Liver (tissue), 9 donors: Measurements from ENCODE around the gene MAPK4. TPM values are rescaled to one million over a fixed set of nuclear protein-coding genes. Genes with fewer than 3 reads are reported as not detected.
"Not testable (repeated sequence)": the region's sequence is repeated elsewhere in the genome, so short reads cannot be mapped to it uniquely, and the experiment has no call there.

Experiments
- DNase-seq: peaks from one replicate; pipeline ENCODE4 v3.0.0-alpha.2; 2017; ENCODE audit warnings: low spot score
- H3K27ac ChIP-seq, 2 donors: one replicate each; pipeline ENCODE4 v1.7.0; 2013; ENCODE audit warnings: inconsistent platforms in 2 of 2, low read length in 2 of 2, control low read depth in 1 of 2, low read depth in 1 of 2, mild to moderate bottlenecking in 1 of 2
- H3K27me3 ChIP-seq, 4 donors: one replicate each; pipeline versions ENCODE4 v1.6.1 to v1.7.0; 2013; ENCODE audit warnings: low read length in 3 of 4, inconsistent platforms in 1 of 4, mild to moderate bottlenecking in 1 of 4, moderate library complexity in 1 of 4; ENCODE audit not compliant: control insufficient read depth in 4 of 4, insufficient read depth in 4 of 4
- H3K36me3 ChIP-seq, 4 donors: one replicate each; pipeline versions ENCODE4 v1.6.1 to v1.7.0; 2013; ENCODE audit warnings: low read length in 3 of 4, mild to moderate bottlenecking in 3 of 4, low read depth in 1 of 4, moderate library complexity in 1 of 4; ENCODE audit not compliant: control insufficient read depth in 4 of 4, insufficient read depth in 3 of 4
- H3K4me1 ChIP-seq, 4 donors: one replicate each; pipeline versions ENCODE4 v1.6.1 to v1.7.0; 2013; ENCODE audit warnings: low read length in 3 of 4, mild to moderate bottlenecking in 3 of 4, moderate library complexity in 1 of 4; ENCODE audit not compliant: control insufficient read depth in 4 of 4, insufficient read depth in 4 of 4
- H3K4me3 ChIP-seq, 3 donors: one replicate each; pipeline versions ENCODE4 v1.6.1 to v1.7.0; 2013; ENCODE audit warnings: low read length in 3 of 3, control low read depth in 1 of 3, low read depth in 1 of 3, mild to moderate bottlenecking in 1 of 3
- H3K9ac ChIP-seq, 2 donors: one replicate each; pipeline ENCODE4 v1.7.0; 2013; ENCODE audit warnings: low read length in 2 of 2, mild to moderate bottlenecking in 2 of 2, moderate library complexity in 2 of 2, control low read depth in 1 of 2, low read depth in 1 of 2
- H3K9me3 ChIP-seq, 4 donors: one replicate each; pipeline versions ENCODE4 v1.6.1 to v1.7.0; 2013; ENCODE audit warnings: low read length in 3 of 4; ENCODE audit not compliant: control insufficient read depth in 4 of 4
- ATF3 ChIP-seq: IDR thresholded peaks from 2 replicates; pipeline ENCODE4 v1.6.1; 2016; ENCODE audit warnings: antibody characterized with exemption
- CTCF ChIP-seq: fragments of 150-350 bp; IDR thresholded peaks from 2 replicates; pipeline ENCODE4 v1.5.1; 2017; ENCODE audit warnings: improper control_type of control experiment, low read depth, low read length; ENCODE audit not compliant: missing input control
- EGR1 ChIP-seq, 2 donors: IDR thresholded peaks; 2 replicates each; pipeline ENCODE4 v1.6.1; 2016 to 2018; ENCODE audit warnings: antibody characterized with exemption in 2 of 2, low read depth in 2 of 2
- FOXA1 ChIP-seq: IDR thresholded peaks from 2 replicates; pipeline ENCODE4 v1.6.1; 2016; ENCODE audit warnings: antibody characterized with exemption
- FOXA2 ChIP-seq: IDR thresholded peaks from 2 replicates; pipeline ENCODE4 v1.6.1; 2016; ENCODE audit warnings: antibody characterized with exemption
- GABPA ChIP-seq, 2 donors: IDR thresholded peaks in 1 of 2; conservative IDR thresholded peaks in 1 of 2; 2 replicates each; pipeline ENCODE4 v1.6.1; 2016; ENCODE audit warnings: antibody characterized with exemption in 2 of 2, mild to moderate bottlenecking in 1 of 2, moderate library complexity in 1 of 2
- HNF4G ChIP-seq: IDR thresholded peaks from 2 replicates; pipeline ENCODE4 v1.6.1; 2016; ENCODE audit warnings: antibody characterized with exemption
- JUND ChIP-seq, 2 donors: IDR thresholded peaks; 2 replicates each; pipeline ENCODE4 v1.6.1; 2016; ENCODE audit warnings: antibody characterized with exemption in 2 of 2
- NR2F2 ChIP-seq: IDR thresholded peaks from 2 replicates; pipeline ENCODE4 v1.6.1; 2016; ENCODE audit warnings: antibody characterized with exemption
- RAD21 ChIP-seq, 2 donors: IDR thresholded peaks; 2 replicates each; pipeline ENCODE4 v1.6.1; 2016; ENCODE audit warnings: antibody characterized with exemption in 2 of 2, mild to moderate bottlenecking in 2 of 2
- REST ChIP-seq: IDR thresholded peaks from 2 replicates; pipeline ENCODE4 v1.6.1; 2016; ENCODE audit warnings: antibody characterized with exemption, mild to moderate bottlenecking
- SP1 ChIP-seq: IDR thresholded peaks from 2 replicates; pipeline ENCODE4 v1.6.1; 2018; ENCODE audit warnings: antibody characterized with exemption, mild to moderate bottlenecking
- TAF1 ChIP-seq: conservative IDR thresholded peaks from 2 replicates; pipeline ENCODE4 v1.6.1; 2016; ENCODE audit warnings: antibody characterized with exemption, mild to moderate bottlenecking
- YY1 ChIP-seq: IDR thresholded peaks from 2 replicates; pipeline ENCODE4 v1.6.1; 2016; ENCODE audit warnings: antibody characterized with exemption, mild to moderate bottlenecking
- ZBTB33 ChIP-seq: IDR thresholded peaks from 2 replicates; pipeline ENCODE4 v1.6.1; 2016; ENCODE audit warnings: antibody characterized with exemption
- WGBS: extraction: QIAGEN DNeasy Blood & Tissue Kit; methylation state at CpG from one replicate; pipeline ENCODE4 v1.1.7; 2013; 5-methylcytosine and 5-hydroxymethylcytosine counted together
- polyA plus RNA-seq, 2 donors: library from polyadenylated mRNA; stranded (reverse) in 1 of 2; unstranded in 1 of 2; fragments of 200-250 nt in 1 of 2; fragments of >200 nt in 1 of 2; fragmentation: Nextera tagmentation in 1 of 2; extraction: Ambion mirVana in 1 of 2; gene quantifications; one replicate each; pipeline versions ENCODE4 v1.2.1 to v1.2.3, GENCODE V29; 2013 to 2015
- total RNA-seq, 2 donors: library from RNA; depleted of rRNA; stranded (reverse); fragments of >200 nt; gene quantifications; one replicate each; pipeline ENCODE4 v1.2.3, GENCODE V29; 2014
- donor health status: healthy.
- donor health status: healthy.
- donor health status: healthy.
- donor health status: healthy.
- donor health status: healthy.

Gene MAPK4
- total and polyA plus RNA-seq, 4 donors = under 0.01 to 4.9 (median 1.5) TPM

GRCh38 chr18:50606609-50607008 is 46.7 kb downstream of the MAPK4 start:
- peaks cover 0 to 9% (median 1%) of the 10 kb centered on the region in 4 donors for H3K4me1 ChIP-seq
- no peak overlapping the region for H3K4me3 ChIP-seq
- H3K9me3 ChIP-seq = no peaks in the 10 kb centered on the region
- no peak overlapping the region for H3K9ac ChIP-seq
- DNase-seq = no peak
- WGBS = 69% methylated on average over 5 of the region's 5 CpGs
- TF ChIP-seq JUND (IDR thresholded peaks at IDR 0.05) (no peak), CTCF (no peak), ATF3 (no peak), FOXA2 (no peak), REST (no peak), HNF4G (no peak), FOXA1 (no peak), SP1 (no peak), GABPA (IDR thresholded peaks at IDR 0.05 in 1 of 2, conservative IDR thresholded peaks at IDR 0.05 in 1 of 2) (no peak), TAF1 (no peak), YY1 (no peak), ZBTB33 (no peak), EGR1 (IDR thresholded peaks at IDR 0.05; ENCODE audit: low read depth in 2 of 2) (no peak)
- no peaks in the 10 kb centered on the region for H3K27me3 ChIP-seq
- H3K27ac ChIP-seq = no peak overlapping the region
- H3K36me3 ChIP-seq = no peaks in the 10 kb centered on the region

GRCh38 chr18:50607378-50607926 is 47.6 kb downstream of the MAPK4 start:
- Histone ChIP-seq H3K36me3 (no peaks in the 10 kb centered on the region), H3K9ac (no peak overlapping the region), H3K4me1 (peaks cover 0 to 9% (median 1%) of the 10 kb centered on the region in 4 donors), H3K27ac (no peak overlapping the region), H3K27me3 (no peaks in the 10 kb centered on the region), H3K9me3 (no peaks in the 10 kb centered on the region), H3K4me3 (no peak overlapping the region)
- WGBS = 83% methylated on average over 5 of the region's 5 CpGs
- no peak for DNase-seq
- TF ChIP-seq TAF1 = no peak
- TF ChIP-seq RAD21 (IDR thresholded peaks at IDR 0.05) = no peak
- no peak for TF ChIP-seq ATF3
- TF ChIP-seq JUND (IDR thresholded peaks at IDR 0.05) = no peak
- no peak for TF ChIP-seq EGR1 (IDR thresholded peaks at IDR 0.05; ENCODE audit: low read depth in 2 of 2)
- no peak for TF ChIP-seq NR2F2
- TF ChIP-seq REST = no peak

- not testable (repeated sequence) for H3K36me3 ChIP-seq, H3K9me3 ChIP-seq, H3K27ac ChIP-seq, H3K27me3 ChIP-seq, H3K4me1 ChIP-seq, H3K4me3 ChIP-seq, DNase-seq, H3K9ac ChIP-seq
- 94% methylated on average over 26 of the region's 26 CpGs for WGBS
Observed at GRCh38 chr18:50609171-50609570, 49.3 kb downstream of the MAPK4 start.
